Measurements from ENCODE around the gene RDH12. TPM values are rescaled to one million over a fixed set of nuclear protein-coding genes. Genes with fewer than 3 reads are reported as not detected.

RDH12 gene
- polyA plus RNA-seq, 1 donor from 2014 or later = not detected

- TF ChIP-seq CTCF (IDR thresholded peaks at IDR 0.05; ENCODE audit: poor library complexity, severe bottlenecking) = no peak
Measured at GRCh38 chr14:67679006-67679405, 22.7 kb upstream of the RDH12 start (continued).

GRCh38 chr14:67680121-67680602, 21.5 kb upstream of the RDH12 start:
- Histone ChIP-seq H3K79me2 (replicated peaks; ENCODE audit: insufficient read depth, low read length) (peaks cover 12% of the 10 kb centered on the region), H3K4me3 (ENCODE audit: low read length) (no peak overlapping the region), H3K27ac (ENCODE audit: low read length) (no peak overlapping the region), H3K9me3 (ENCODE audit: low read length) (no peaks in the 10 kb centered on the region), H3K27me3 (ENCODE audit: insufficient read depth, low read depth, low read length) (no peaks in the 10 kb centered on the region), H3K36me3 (ENCODE audit: insufficient read depth, low read length) (peaks cover 14% of the 10 kb centered on the region), H2AFZ (ENCODE audit: low read depth, low read length) (no peak overlapping the region), H4K20me1 (ENCODE audit: insufficient read depth) (no peaks in the 10 kb centered on the region), H3K9ac (ENCODE audit: low read length) (no peak overlapping the region), H3K4me2 (ENCODE audit: low read length) (no peak overlapping the region), H3F3A (ENCODE audit: insufficient read depth, low read length, poor library complexity, severe bottlenecking) (no peaks in the 10 kb centered on the region), H3K9me2 (ENCODE audit: insufficient read depth, low read length) (no peaks in the 10 kb centered on the region)
- no peak for TF ChIP-seq RAD21 (conservative IDR thresholded peaks at IDR 0.05)
- TF ChIP-seq EP300 (conservative IDR thresholded peaks at IDR 0.05; ENCODE audit: poor library complexity, severe bottlenecking) = no peak
- no peak for TF ChIP-seq MXI1 (conservative IDR thresholded peaks at IDR 0.05; ENCODE audit: poor library complexity, severe bottlenecking)
- no peak for TF ChIP-seq CTCF (IDR thresholded peaks at IDR 0.05; ENCODE audit: poor library complexity, severe bottlenecking)

- H3K4me3 ChIP-seq (ENCODE audit: low read length) = no peak overlapping the region
- no peak overlapping the region for H3K9ac ChIP-seq (ENCODE audit: low read length)
- H3K36me3 ChIP-seq (ENCODE audit: insufficient read depth, low read length) = peaks cover 14% of the 10 kb centered on the region
- no peaks in the 10 kb centered on the region for H4K20me1 ChIP-seq (ENCODE audit: insufficient read depth)
- H2AFZ ChIP-seq (ENCODE audit: low read depth, low read length) = no peak overlapping the region
- H3K9me2 ChIP-seq (ENCODE audit: insufficient read depth, low read length) = no peaks in the 10 kb centered on the region
- H3K27ac ChIP-seq (ENCODE audit: low read length) = no peak overlapping the region
- peaks cover 12% of the 10 kb centered on the region for H3K79me2 ChIP-seq (replicated peaks; ENCODE audit: insufficient read depth, low read length)
- TF ChIP-seq EP300 (conservative IDR thresholded peaks at IDR 0.05; ENCODE audit: poor library complexity, severe bottlenecking) (no peak), CTCF (IDR thresholded peaks at IDR 0.05; ENCODE audit: poor library complexity, severe bottlenecking) (no peak)
- H3K4me2 ChIP-seq (ENCODE audit: low read length) = no peak overlapping the region
- no peaks in the 10 kb centered on the region for H3K9me3 ChIP-seq (ENCODE audit: low read length)
- no peaks in the 10 kb centered on the region for H3F3A ChIP-seq (ENCODE audit: insufficient read depth, low read length, poor library complexity, severe bottlenecking)
- H3K27me3 ChIP-seq (ENCODE audit: insufficient read depth, low read depth, low read length) = no peaks in the 10 kb centered on the region
Measured at GRCh38 chr14:67680941-67681340, 20.7 kb upstream of the RDH12 start.

- H3K36me3 ChIP-seq (ENCODE audit: insufficient read depth, low read length) = peaks cover 11% of the 10 kb centered on the region
- H3K9ac ChIP-seq (ENCODE audit: low read length) = no peak overlapping the region
- H3F3A ChIP-seq (ENCODE audit: insufficient read depth, low read length, poor library complexity, severe bottlenecking) = no peaks in the 10 kb centered on the region
- H3K9me3 ChIP-seq (ENCODE audit: low read length) = no peaks in the 10 kb centered on the region
- no peak overlapping the region for H3K27ac ChIP-seq (ENCODE audit: low read length)
- no peaks in the 10 kb centered on the region for H3K9me2 ChIP-seq (ENCODE audit: insufficient read depth, low read length)
- H4K20me1 ChIP-seq (ENCODE audit: insufficient read depth) = no peaks in the 10 kb centered on the region
- H3K4me3 ChIP-seq (ENCODE audit: low read length) = no peak overlapping the region
- H3K4me2 ChIP-seq (ENCODE audit: low read length) = no peak overlapping the region
- H3K27me3 ChIP-seq (ENCODE audit: insufficient read depth, low read depth, low read length) = no peaks in the 10 kb centered on the region
- no peak for TF ChIP-seq CTCF (IDR thresholded peaks at IDR 0.05; ENCODE audit: poor library complexity, severe bottlenecking)
- no peak for TF ChIP-seq EP300 (conservative IDR thresholded peaks at IDR 0.05; ENCODE audit: poor library complexity, severe bottlenecking)
- no peak for TF ChIP-seq REST (IDR thresholded peaks at IDR 0.05; ENCODE audit: borderline replicate concordance)
- TF ChIP-seq RAD21 (conservative IDR thresholded peaks at IDR 0.05) = no peak
- TF ChIP-seq SMC3 (conservative IDR thresholded peaks at IDR 0.05; ENCODE audit: poor library complexity) = no peak
- no peak for TF ChIP-seq TAF1 (IDR thresholded peaks at IDR 0.05; ENCODE audit: low read depth)
- TF ChIP-seq POLR2AphosphoS5 (IDR thresholded peaks at IDR 0.05) = no peak
- no peak overlapping the region for H2AFZ ChIP-seq (ENCODE audit: low read depth, low read length)
- peaks cover 12% of the 10 kb centered on the region for H3K79me2 ChIP-seq (replicated peaks; ENCODE audit: insufficient read depth, low read length)
Measured at GRCh38 chr14:67683842-67684241, 17.8 kb upstream of the RDH12 start.

Measured in neural cell (in vitro differentiated cells).